ENCODE results near the gene RNH1.

DNA sequence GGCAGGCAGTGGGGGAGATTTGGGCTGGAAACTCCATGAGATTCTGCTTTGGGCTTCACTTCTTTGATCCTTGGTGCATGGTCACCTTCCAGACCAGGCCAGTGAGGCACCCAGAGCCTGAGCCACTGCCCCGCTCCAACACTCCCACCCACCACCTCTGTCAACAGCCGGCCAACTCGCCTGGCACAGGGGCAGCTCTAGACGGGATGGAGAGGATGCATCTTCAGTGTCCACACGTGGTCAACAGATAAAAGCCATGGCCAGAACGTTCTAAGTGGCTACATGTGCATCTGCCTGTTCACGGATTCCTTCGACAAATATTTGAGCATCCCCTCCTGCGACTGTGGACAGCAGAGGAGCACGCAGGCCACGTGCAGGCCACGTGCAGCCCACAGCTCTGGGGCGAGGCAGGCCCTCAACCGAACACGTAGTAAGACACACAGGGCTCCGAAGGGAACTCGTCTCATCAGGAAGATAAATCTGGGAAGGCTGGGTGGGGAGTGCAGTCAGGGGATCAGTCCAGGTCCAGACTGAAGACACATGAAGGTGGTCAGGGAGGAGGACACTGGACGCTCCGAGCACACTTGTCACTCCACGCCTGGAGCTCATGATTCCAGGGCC is 31.5 kb upstream of the RNH1 start:
- TF ChIP-seq CTCF (IDR thresholded peaks at IDR 0.05) (no peak), POLR2A (IDR thresholded peaks at IDR 0.05) (no peak), EP300 (IDR thresholded peaks at IDR 0.05) (no peak)
